Measurements from ENCODE around the gene PLVAP.

DNA sequence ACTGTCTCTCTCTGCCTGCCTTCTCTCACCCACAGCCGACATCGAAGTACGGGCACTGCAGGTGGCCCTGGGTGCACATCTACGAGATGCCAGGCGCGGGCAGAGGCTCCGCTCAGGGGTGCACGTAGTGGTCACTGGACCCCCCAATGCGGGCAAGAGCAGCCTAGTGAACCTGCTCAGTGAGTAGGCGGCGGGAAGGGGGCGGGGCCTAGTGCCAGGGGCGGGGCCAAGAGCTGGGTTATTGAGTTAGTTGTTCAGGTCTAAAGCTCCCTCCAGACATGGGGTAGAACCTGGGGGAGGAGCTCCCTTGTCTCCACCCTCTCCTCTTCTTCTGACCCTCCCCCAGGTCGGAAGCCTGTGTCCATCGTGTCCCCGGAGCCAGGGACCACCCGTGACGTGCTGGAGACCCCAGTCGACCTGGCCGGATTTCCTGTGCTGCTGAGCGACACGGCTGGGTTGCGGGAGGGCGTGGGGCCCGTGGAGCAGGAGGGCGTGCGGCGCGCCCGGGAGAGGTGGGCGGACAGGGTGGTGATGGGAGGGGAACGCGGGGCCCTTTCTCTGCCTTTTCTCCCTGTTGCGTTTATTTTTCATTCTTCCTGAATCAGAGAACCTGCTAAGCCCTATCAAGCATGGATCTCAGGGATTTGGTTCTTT, 37.9 kb downstream of the PLVAP start:
- TF ChIP-seq POLR2A (IDR thresholded peaks at IDR 0.05) (no peak), POLR2AphosphoS5 (IDR thresholded peaks at IDR 0.05) (no peak)
- TF ChIP-seq, protein P1, sequence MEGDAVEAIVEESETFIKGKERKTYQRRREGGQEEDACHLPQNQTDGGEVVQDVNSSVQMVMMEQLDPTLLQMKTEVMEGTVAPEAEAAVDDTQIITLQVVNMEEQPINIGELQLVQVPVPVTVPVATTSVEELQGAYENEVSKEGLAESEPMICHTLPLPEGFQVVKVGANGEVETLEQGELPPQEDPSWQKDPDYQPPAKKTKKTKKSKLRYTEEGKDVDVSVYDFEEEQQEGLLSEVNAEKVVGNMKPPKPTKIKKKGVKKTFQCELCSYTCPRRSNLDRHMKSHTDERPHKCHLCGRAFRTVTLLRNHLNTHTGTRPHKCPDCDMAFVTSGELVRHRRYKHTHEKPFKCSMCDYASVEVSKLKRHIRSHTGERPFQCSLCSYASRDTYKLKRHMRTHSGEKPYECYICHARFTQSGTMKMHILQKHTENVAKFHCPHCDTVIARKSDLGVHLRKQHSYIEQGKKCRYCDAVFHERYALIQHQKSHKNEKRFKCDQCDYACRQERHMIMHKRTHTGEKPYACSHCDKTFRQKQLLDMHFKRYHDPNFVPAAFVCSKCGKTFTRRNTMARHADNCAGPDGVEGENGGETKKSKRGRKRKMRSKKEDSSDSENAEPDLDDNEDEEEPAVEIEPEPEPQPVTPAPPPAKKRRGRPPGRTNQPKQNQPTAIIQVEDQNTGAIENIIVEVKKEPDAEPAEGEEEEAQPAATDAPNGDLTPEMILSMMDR (IDR thresholded peaks at IDR 0.05), result no peak

Data from stomach (tissue), 4 donors.